Body of pancreas (tissue), 4 donors: ENCODE data around the gene RASA4B.

Experiments used
- POLR2A ChIP-seq, 3 donors: fragments of 450-650 bp; IDR thresholded peaks; one replicate each; pipeline ENCODE4 v1.6.1; 2016; ENCODE audit warnings: antibody characterized with exemption in 3 of 3, mild to moderate bottlenecking in 2 of 3
- TF ChIP-seq, protein P1 (sequence below), 7 experiments: fragments of 450-650 bp in 4 of 7; fragments of 200-600 bp in 3 of 7; sonication (generic) in 3 of 7; IDR thresholded peaks; one replicate each; pipeline ENCODE4 v1.5.1; 2016 to 2019; ENCODE audit warnings: antibody characterized with exemption in 7 of 7

DNA sequence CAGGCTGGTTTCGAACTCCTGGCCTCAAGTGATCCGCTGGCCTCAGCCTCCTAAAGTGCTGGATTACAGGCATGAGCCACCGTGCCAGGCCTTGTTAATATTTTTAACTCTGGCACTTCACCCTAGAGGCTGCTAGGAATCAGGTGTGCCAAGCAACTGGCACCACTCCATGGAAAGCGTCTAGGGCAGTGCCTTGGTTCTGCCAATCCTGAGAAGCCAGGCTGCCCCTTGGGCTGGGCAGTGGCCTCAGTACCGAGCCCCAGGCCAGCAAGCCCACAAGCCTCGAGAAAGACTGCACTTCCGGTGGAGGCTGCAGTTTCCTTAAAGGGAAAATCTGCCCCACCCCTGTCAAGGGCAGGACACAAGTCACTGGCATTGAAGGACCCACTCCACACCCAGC lies 64.3 kb downstream of the RASA4B start:
- TF ChIP-seq POLR2A (IDR thresholded peaks at IDR 0.05): no peak
- TF ChIP-seq, protein P1, sequence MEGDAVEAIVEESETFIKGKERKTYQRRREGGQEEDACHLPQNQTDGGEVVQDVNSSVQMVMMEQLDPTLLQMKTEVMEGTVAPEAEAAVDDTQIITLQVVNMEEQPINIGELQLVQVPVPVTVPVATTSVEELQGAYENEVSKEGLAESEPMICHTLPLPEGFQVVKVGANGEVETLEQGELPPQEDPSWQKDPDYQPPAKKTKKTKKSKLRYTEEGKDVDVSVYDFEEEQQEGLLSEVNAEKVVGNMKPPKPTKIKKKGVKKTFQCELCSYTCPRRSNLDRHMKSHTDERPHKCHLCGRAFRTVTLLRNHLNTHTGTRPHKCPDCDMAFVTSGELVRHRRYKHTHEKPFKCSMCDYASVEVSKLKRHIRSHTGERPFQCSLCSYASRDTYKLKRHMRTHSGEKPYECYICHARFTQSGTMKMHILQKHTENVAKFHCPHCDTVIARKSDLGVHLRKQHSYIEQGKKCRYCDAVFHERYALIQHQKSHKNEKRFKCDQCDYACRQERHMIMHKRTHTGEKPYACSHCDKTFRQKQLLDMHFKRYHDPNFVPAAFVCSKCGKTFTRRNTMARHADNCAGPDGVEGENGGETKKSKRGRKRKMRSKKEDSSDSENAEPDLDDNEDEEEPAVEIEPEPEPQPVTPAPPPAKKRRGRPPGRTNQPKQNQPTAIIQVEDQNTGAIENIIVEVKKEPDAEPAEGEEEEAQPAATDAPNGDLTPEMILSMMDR (IDR thresholded peaks at IDR 0.05): no peak
